HEK293 (cell line): ENCODE data around the gene TREH.
A peak's percentile ranks its signal among the peaks of the same experiment; 100 is the strongest.

Source experiments
- EGR2 ChIP-seq: fragments of 450-650 bp; formaldehyde crosslinking; IDR thresholded peaks from 2 replicates; pipeline ENCODE4 v1.5.1; 2016; ENCODE audit warnings: low read depth, missing biosample characterization, missing genetic modification characterization
- SCRT2 ChIP-seq: fragments of 450-650 bp; formaldehyde crosslinking; IDR thresholded peaks from 2 replicates; pipeline ENCODE4 v1.5.1; 2016; ENCODE audit warnings: missing biosample characterization, missing genetic modification characterization
- SETDB1 ChIP-seq: IDR thresholded peaks from one replicate; pipeline ENCODE4 v1.6.1; 2017; ENCODE audit warnings: mild to moderate bottlenecking, low read length, moderate library complexity, mixed read lengths; ENCODE audit not compliant: insufficient read length
- ZBTB7A ChIP-seq: fragments of 450-650 bp; formaldehyde crosslinking; IDR thresholded peaks from 2 replicates; pipeline ENCODE4 v1.5.1; 2016; ENCODE audit warnings: low read depth, missing biosample characterization, missing genetic modification characterization
- ZNF10 ChIP-seq: fragments of 450-650 bp; formaldehyde crosslinking; IDR thresholded peaks from 2 replicates; pipeline ENCODE4 v1.5.1; 2017; ENCODE audit warnings: missing biosample characterization, missing genetic modification characterization
- ZNF155 ChIP-seq: fragments of 450-650 bp; formaldehyde crosslinking; IDR thresholded peaks from 2 replicates; pipeline ENCODE4 v1.5.1; 2016; ENCODE audit warnings: missing biosample characterization, missing genetic modification characterization
- ZNF239 ChIP-seq: fragments of 450-650 bp; formaldehyde crosslinking; IDR thresholded peaks from 2 replicates; pipeline ENCODE4 v1.5.1; 2016; ENCODE audit warnings: missing biosample characterization, missing genetic modification characterization
- ZNF266 ChIP-seq: fragments of 450-650 bp; formaldehyde crosslinking; IDR thresholded peaks from 2 replicates; pipeline ENCODE4 v1.5.1; 2016; ENCODE audit warnings: missing biosample characterization, missing genetic modification characterization, low read depth
- ZNF324 ChIP-seq: fragments of 450-650 bp; formaldehyde crosslinking; IDR thresholded peaks from 2 replicates; pipeline ENCODE4 v1.5.1; 2016; ENCODE audit warnings: missing biosample characterization, missing genetic modification characterization
- ZNF350 ChIP-seq: fragments of 450-650 bp; formaldehyde crosslinking; IDR thresholded peaks from 2 replicates; pipeline ENCODE4 v1.5.0; 2017; ENCODE audit warnings: missing biosample characterization, mild to moderate bottlenecking, missing genetic modification characterization
- ZNF366 ChIP-seq: fragments of 450-650 bp; formaldehyde crosslinking; conservative IDR thresholded peaks from 2 replicates; pipeline ENCODE4 v1.5.1; 2016; ENCODE audit warnings: missing biosample characterization, missing genetic modification characterization
- ZNF394 ChIP-seq: fragments of 450-650 bp; formaldehyde crosslinking; IDR thresholded peaks from 2 replicates; pipeline ENCODE4 v1.5.1; 2016; ENCODE audit warnings: missing biosample characterization, missing genetic modification characterization, mild to moderate bottlenecking, moderate library complexity, borderline replicate concordance
- ZNF426 ChIP-seq: fragments of 450-650 bp; formaldehyde crosslinking; IDR thresholded peaks from 2 replicates; pipeline ENCODE4 v1.5.1; 2017; ENCODE audit warnings: missing biosample characterization, missing genetic modification characterization, mild to moderate bottlenecking, inconsistent platforms, moderate library complexity
- ZNF510 ChIP-seq: fragments of 450-650 bp; formaldehyde crosslinking; IDR thresholded peaks from 2 replicates; pipeline ENCODE4 v1.5.1; 2018; ENCODE audit warnings: mild to moderate bottlenecking, missing genetic modification characterization, missing biosample characterization; ENCODE audit not compliant: insufficient replicate concordance
- ZNF558 ChIP-seq: fragments of 450-650 bp; formaldehyde crosslinking; IDR thresholded peaks from 2 replicates; pipeline ENCODE4 v1.5.1; 2016; ENCODE audit warnings: missing biosample characterization, missing genetic modification characterization
- ZNF561 ChIP-seq: fragments of 450-650 bp; IDR thresholded peaks from 2 replicates; pipeline ENCODE4 v1.5.1; 2018; ENCODE audit warnings: missing biosample characterization, missing genetic modification characterization, borderline replicate concordance
- ZNF585B ChIP-seq: fragments of 450-650 bp; formaldehyde crosslinking; IDR thresholded peaks from 2 replicates; pipeline ENCODE4 v1.5.1; 2016; ENCODE audit warnings: missing biosample characterization, missing genetic modification characterization
- ZNF629 ChIP-seq: fragments of 450-650 bp; formaldehyde crosslinking; IDR thresholded peaks from 2 replicates; pipeline ENCODE4 v1.5.1; 2017; ENCODE audit warnings: missing biosample characterization, missing genetic modification characterization
- TF ChIP-seq, protein P1 (sequence below): fragments of 450-650 bp; formaldehyde crosslinking; IDR thresholded peaks from 2 replicates; pipeline ENCODE4 v1.5.1; 2016; ENCODE audit warnings: missing biosample characterization, missing genetic modification characterization
- TF ChIP-seq, protein P2 (sequence below): fragments of 450-650 bp; formaldehyde crosslinking; IDR thresholded peaks from 2 replicates; pipeline ENCODE4 v1.5.1; 2016; ENCODE audit warnings: missing biosample characterization, missing genetic modification characterization
- TF ChIP-seq, protein P3 (sequence below): fragments of 450-650 bp; formaldehyde crosslinking; IDR thresholded peaks from 2 replicates; pipeline ENCODE4 v1.5.1; 2016; ENCODE audit warnings: missing biosample characterization, missing genetic modification characterization
- TF ChIP-seq, protein P4 (sequence below): fragments of 450-650 bp; formaldehyde crosslinking; conservative IDR thresholded peaks from 2 replicates; pipeline ENCODE4 v1.5.1; 2016; ENCODE audit warnings: low read depth, missing biosample characterization, missing genetic modification characterization

The TREH gene

DNA sequence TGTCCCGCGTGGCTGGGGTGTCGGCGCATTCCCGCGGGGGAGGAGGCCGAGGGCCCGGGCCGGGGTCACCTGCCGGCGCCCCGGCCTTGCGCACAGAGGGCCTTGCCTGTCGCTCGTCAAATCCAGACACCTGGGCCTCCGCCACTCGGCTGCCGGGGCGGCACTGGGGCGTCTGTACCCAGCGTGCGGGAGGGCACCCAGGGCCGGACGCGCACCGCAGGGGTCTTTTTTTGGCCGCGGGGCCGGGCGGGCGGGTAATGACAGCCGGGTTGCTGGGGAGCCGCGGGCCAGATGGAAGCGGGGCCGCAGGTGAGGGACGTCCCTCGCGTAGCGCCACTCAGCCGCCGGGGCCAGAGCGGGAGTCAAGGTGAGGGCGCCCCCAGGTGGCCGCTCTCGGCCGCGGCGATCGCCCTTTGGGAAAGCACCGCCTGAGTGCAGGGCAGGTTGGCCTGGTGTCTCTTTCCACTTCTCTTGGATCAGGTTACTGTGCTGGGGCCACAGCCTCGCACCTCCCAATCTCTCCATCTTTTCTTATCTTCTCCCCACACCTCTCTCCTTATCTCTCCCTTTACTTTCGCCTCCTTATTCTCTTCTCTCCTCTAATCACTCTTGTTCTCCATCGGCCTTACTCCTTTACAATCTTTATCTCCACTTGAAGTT lies 68.5 kb downstream of the TREH start (continued):
- TF ChIP-seq, protein P1, sequence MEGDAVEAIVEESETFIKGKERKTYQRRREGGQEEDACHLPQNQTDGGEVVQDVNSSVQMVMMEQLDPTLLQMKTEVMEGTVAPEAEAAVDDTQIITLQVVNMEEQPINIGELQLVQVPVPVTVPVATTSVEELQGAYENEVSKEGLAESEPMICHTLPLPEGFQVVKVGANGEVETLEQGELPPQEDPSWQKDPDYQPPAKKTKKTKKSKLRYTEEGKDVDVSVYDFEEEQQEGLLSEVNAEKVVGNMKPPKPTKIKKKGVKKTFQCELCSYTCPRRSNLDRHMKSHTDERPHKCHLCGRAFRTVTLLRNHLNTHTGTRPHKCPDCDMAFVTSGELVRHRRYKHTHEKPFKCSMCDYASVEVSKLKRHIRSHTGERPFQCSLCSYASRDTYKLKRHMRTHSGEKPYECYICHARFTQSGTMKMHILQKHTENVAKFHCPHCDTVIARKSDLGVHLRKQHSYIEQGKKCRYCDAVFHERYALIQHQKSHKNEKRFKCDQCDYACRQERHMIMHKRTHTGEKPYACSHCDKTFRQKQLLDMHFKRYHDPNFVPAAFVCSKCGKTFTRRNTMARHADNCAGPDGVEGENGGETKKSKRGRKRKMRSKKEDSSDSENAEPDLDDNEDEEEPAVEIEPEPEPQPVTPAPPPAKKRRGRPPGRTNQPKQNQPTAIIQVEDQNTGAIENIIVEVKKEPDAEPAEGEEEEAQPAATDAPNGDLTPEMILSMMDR (tag by site-specific recombination): peak; percentile 52; the same call in 1 of the 2 replicates
- TF ChIP-seq ZNF366: peak; percentile 55; the same call in 1 of the 2 replicates
- no peak for TF ChIP-seq ZNF350 (tag by site-specific recombination)
- 0 out of 2 replicates have a peak, but pooled peaks have one; percentile 12 for TF ChIP-seq ZNF10 (tag by site-specific recombination)
- TF ChIP-seq ZBTB7A (tag by site-specific recombination): no peak
- TF ChIP-seq ZNF629 (tag by site-specific recombination): no peak
- no peak for TF ChIP-seq ZNF266 (tag by site-specific recombination)
- TF ChIP-seq ZNF394 (tag by site-specific recombination): no peak
- TF ChIP-seq, protein P2, sequence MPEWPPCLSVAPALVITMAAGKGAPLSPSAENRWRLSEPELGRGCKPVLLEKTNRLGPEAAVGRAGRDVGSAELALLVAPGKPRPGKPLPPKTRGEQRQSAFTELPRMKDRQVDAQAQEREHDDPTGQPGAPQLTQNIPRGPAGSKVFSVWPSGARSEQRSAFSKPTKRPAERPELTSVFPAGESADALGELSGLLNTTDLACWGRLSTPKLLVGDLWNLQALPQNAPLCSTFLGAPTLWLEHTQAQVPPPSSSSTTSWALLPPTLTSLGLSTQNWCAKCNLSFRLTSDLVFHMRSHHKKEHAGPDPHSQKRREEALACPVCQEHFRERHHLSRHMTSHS: no peak
- TF ChIP-seq ZNF558 (tag by site-specific recombination): no peak
- TF ChIP-seq ZNF155 (tag by site-specific recombination): no peak
- TF ChIP-seq ZNF561 (tag by site-specific recombination): no peak
- TF ChIP-seq, protein P3, sequence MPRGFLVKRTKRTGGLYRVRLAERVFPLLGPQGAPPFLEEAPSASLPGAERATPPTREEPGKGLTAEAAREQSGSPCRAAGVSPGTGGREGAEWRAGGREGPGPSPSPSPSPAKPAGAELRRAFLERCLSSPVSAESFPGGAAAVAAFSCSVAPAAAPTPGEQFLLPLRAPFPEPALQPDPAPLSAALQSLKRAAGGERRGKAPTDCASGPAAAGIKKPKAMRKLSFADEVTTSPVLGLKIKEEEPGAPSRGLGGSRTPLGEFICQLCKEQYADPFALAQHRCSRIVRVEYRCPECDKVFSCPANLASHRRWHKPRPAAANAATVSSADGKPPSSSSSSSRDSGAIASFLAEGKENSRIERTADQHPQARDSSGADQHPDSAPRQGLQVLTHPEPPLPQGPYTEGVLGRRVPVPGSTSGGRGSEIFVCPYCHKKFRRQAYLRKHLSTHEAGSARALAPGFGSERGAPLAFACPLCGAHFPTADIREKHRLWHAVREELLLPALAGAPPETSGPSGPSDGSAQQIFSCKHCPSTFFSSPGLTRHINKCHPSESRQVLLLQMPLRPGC: no peak
- TF ChIP-seq ZNF585B (tag by site-specific recombination): no peak
- no peak for TF ChIP-seq ZNF239 (tag by site-specific recombination)
- TF ChIP-seq, protein P4, sequence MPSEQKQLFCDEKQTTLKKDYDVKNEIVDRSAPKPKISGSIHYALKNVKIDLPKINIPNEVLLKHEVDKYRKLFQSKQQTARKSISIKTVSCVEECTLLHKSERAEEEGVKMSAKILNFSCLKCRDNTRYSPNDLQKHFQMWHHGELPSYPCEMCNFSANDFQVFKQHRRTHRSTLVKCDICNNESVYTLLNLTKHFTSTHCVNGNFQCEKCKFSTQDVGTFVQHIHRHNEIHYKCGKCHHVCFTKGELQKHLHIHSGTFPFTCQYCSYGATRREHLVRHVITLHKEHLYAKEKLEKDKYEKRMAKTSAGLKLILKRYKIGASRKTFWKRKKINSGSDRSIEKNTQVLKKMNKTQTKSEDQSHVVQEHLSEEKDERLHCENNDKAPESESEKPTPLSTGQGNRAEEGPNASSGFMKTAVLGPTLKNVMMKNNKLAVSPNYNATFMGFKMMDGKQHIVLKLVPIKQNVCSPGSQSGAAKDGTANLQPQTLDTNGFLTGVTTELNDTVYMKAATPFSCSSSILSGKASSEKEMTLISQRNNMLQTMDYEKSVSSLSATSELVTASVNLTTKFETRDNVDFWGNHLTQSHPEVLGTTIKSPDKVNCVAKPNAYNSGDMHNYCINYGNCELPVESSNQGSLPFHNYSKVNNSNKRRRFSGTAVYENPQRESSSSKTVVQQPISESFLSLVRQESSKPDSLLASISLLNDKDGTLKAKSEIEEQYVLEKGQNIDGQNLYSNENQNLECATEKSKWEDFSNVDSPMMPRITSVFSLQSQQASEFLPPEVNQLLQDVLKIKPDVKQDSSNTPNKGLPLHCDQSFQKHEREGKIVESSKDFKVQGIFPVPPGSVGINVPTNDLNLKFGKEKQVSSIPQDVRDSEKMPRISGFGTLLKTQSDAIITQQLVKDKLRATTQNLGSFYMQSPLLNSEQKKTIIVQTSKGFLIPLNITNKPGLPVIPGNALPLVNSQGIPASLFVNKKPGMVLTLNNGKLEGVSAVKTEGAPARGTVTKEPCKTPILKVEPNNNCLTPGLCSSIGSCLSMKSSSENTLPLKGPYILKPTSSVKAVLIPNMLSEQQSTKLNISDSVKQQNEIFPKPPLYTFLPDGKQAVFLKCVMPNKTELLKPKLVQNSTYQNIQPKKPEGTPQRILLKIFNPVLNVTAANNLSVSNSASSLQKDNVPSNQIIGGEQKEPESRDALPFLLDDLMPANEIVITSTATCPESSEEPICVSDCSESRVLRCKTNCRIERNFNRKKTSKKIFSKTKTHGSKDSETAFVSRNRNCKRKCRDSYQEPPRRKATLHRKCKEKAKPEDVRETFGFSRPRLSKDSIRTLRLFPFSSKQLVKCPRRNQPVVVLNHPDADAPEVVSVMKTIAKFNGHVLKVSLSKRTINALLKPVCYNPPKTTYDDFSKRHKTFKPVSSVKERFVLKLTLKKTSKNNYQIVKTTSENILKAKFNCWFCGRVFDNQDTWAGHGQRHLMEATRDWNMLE (tag by site-specific recombination): no peak
- TF ChIP-seq EGR2 (tag by site-specific recombination): peak; percentile 42; the same call in 1 of the 2 replicates
- TF ChIP-seq ZNF324: peak; percentile 24; the same call in 1 of the 2 replicates
- no peak for TF ChIP-seq SCRT2 (tag by site-specific recombination)
- TF ChIP-seq ZNF510 (tag by site-specific recombination): no peak
- no peak for TF ChIP-seq ZNF426 (tag by site-specific recombination)
- no peak for TF ChIP-seq SETDB1
